NCI-H1436 treated with DMSO at 0.1 percent for 48 hours (cell line): ENCODE measurements around the gene GRB14.
"Not testable (repeated sequence)": the region's sequence is repeated elsewhere in the genome, so short reads cannot be mapped to it uniquely, and the experiment has no call there.

Experiments used
- DNase-seq: peaks from one replicate; lab custom pipeline; 2025; lab: John Stamatoyannopoulos, UW

The GRB14 gene

DNA sequence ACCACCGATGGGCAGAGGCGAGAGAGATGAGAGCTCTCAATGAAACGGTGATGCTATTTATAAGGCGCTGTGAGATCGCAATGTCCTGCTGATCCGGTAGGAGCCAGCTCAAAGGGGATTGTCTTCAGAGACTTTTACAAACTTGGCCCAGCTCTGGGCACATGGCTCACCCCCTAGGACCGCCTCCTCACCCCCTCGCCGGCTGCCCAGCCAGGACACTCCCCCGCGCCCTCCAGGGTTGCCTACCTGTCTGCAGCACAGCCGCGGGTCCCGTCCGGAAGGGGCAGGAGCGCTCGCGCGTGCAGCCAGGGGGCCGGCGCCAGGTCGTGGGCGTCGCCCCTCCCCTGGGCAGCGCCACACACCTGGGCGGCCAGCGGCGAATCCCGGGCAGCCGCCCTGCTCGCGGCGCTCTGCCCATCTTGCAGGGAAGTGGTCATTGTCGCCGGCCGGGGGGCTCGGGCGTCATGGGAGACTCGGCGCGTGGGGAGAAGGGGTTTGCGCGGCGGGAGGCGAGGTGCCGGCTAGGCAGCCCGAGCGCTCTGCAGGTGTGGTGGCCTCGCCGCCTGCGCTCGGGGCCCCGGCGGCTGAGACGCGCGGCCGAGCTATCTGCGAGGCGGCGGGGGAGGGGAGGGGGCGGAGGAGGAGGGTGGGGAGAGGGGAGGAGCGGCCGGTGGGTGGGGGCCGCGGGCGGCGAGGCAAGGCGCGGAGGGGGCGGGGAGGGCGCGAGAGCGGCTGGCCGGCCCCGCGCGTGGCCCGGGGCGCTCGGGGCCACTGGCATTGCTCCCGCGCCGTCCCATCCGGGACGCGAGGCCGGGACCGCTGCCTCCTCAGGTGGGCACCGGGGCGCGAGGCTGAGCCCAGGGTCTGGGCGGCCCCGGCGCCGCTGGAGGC is at the start of gene GRB14:
GRB14 (minus strand) TSS at position 610 of the 891 bp plus-strand sequence; CDS start at position 437, 173 bp downstream.
- DNase-seq: no peak

DNA sequence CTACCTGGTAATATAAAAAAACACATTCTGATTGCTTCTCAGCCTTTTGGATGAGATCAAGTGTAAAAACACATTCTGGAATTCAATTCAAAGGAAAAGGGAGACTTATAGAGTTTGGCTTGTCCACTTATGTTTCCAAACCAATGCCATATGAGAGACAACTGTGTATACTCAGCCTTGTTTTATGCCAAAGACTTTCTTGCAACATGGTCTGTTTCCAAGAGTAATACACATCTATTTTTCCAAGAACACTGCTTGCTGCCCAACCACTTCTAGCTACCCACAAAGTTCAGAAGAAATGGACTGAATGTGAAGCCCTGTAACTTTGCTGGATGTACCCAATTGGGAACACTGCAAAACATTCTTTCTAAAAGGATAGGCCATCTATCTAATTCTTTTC is 48.0 kb upstream of the GRB14 start:
- no peak for DNase-seq

DNA sequence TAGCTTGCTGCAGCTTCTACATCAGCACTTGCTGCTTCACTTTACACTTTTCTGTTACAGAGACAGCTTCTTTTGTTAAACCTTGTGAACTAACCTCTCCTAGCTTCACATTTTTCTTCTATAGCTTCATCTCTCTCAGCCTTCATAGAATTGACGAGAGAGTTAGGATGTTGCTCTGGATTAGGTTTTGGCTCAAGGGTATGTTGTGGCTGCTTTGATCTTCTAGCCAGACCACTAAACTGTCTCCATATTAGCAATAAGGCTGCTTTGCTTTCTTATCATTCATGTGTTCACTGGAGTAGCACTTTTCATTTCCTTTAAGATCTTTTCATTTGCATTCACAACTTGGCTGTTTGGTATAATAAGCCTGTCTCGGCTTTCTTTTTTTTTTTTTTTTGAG is 46.3 kb upstream of the GRB14 start:
- no peak for DNase-seq

DNA sequence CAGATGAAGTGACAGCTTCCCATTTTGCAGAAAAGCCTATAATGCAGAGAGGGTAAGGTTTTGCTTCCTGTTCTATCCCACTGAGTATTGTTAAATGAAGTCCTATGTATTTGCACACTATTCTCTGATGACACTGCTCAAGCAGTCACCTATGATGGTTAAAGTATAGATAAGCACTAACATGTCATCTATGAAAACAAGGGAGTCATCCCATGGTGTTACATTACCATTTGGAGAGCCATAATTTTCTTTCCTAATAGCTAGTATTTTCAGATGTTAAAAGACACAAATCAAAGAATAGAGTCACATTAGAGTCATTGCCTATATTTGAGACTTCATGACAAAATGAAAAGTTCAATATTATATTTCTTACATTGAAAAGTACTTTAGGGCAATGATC is 42.8 kb upstream of the GRB14 start:
- DNase-seq: no peak

DNA sequence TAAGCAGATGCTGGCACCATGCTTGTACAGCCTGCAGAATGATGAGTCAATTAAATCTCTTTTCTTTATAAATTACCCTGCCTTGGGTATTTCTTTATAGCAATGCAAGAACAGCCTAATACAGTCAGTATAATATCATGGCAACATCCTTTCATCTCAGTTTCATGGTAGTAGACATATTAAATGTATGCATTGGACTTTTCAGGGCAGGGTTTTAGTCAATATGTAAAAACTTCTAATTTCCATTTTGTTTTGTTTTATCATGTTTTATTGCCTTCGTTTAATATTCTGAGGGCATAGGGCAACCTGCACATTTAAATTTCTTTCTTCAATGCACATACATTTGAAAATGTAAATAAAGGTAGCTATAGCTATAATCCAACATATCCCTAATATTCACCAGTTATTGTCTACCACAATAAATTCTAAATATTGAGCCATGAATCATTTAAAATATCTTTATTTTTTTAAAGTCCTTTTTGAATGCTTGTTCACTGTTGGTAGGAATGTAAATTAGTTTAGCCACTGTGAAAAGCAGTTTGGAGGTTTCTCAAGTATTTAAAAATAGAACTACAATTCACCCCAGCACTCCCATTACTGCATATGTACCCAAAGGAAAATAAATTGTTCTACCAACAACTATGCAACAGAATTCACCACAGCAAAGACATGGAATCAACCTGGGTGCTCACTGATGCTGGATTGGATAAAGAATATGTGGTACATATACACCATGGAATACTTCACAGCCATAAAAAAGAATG is 41.8 kb upstream of the GRB14 start:
- DNase-seq: no peak

DNA sequence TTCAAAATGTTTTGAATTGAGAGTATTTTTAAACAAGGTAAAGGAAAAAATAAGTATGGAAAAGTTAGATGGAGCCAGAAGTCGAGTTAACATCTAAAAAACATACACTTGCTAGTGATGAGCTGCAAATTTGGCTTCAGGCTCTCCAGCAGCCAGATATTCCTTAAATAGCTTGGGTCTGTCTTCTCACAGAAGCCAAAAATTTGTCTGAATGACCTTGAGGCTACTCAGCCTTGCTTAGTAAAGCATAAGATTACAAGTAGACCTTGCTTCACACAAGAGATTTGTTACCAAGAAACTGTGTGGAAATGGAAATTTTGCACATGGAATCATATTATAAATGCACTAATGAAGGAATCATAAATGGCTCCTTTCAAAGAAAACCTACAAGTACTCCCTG is 40.8 kb upstream of the GRB14 start:
- no peak for DNase-seq

DNA sequence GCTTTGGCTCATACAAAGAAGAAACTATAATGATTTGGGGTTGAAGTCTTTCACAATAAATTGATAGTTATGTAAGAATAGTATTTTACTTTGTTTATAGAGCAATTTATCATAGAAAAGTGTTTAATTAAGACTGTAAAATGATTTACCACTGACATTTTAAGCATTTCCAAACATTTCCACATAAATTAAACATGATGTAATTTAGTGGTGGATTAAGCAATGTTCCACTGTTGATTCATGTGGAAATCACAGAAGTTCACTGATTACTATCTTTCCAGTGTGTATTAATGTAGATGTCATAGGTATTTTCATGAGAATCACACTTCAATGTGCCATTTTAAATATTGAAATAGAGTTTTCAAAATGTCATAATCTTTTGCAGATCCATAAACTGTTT is 40.1 kb upstream of the GRB14 start:
- DNase-seq: no peak

DNA sequence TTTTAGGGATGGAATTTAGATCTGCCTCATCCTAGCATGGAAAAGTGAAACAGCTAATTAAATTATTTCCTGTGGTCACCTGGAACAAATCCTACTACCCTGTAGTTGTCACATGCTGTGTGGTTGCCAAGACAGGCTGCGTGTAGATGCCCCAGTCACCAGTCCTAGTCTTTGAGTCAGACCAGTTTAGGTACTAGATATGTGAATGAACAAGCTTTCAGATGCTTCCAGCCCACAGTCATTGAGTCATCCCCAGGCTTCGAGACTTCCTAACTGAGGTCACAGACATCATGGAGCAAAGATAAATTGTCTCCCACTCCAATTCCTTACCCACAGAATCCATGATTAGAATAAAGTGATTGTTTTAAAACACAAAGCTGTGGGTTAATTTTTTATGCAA is 35.8 kb upstream of the GRB14 start:
- DNase-seq: no peak

DNA sequence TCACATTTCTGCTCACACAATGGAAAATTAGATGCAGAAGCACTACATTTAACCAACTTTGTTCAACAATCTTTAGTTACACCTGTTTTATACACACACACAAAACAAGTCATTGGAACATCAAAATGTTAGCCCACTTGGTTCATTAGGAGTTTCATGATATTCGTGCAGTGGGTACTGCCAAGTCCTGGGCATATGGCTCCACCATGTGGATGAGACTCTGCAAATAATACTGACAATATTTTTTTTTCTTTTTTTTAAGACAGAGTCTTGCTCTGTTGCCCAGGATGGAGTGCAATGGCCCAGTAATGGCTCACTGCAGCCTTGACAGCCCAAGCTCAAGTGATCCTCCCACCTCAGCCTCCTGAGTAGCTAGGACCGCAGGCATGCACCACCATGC is 34.5 kb upstream of the GRB14 start:
- no peak for DNase-seq

DNA sequence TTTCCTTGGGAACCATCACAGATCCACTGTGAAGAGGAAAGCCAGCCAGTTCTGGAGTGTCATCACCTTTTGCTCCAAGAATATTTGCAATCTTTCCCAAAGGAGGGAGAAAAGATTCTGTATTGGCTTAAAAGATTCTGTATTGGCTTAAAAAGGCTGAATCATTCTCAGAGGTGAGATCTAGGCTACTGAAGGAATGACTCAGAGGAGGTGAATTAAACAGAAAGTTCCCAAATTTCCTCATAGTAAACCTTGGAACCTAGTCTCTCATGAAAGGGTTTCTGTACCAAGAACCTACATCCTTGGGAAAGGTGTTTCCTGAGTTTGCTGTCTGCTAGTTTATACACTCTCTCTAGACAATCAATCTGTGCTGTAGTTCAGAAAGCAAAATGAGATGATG is 34.1 kb upstream of the GRB14 start:
- DNase-seq: no peak

DNA sequence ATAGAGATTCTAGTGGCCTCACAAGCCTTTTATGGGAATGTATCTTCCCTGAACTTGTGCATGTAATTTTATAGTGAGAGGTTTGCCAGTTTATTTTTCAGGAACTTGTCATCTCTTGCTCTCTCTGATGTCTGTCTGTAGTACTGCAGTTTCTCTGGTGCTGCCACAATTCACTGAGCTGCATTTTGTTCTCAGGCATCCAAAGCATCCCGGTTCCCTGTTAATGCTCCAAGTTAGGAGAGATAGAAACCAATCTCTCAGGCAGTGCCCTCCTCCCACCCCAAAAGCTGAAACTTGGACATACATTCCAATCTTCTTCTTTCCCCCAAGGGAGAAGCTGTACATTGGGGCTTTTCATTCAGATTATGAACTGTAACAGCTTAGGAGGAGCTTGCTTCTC is 30.1 kb upstream of the GRB14 start:
- no peak for DNase-seq

DNA sequence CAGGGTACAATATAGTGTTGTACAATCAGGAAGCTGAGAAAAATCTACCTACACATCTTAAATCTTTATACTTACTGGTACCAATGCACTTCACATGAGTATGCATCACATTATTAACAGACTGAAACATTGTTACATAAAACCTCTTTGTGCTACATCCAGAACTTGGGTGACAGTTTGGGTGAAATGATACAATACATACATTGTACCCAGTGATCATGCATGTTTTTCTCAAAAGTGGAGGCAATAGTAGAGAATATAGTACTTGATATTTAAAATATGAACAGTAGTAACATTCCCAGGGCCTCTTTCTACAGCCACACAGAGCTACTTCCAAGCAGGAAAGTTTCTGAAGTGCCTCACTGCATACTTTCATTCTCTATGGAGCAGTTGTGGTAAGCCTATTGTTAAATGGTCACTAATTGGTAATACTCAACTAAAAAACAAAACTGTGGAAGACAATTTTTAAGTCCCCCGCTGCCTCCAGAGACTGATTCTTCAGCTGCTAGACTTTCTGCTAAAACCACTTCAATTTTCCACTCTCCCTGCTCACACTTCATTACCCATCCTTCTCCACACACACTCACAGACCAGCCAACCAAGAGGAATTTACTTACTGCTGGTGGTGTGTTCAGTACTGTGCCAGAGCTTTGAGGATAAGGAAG is 22.9 kb upstream of the GRB14 start:
- DNase-seq: no peak

DNA sequence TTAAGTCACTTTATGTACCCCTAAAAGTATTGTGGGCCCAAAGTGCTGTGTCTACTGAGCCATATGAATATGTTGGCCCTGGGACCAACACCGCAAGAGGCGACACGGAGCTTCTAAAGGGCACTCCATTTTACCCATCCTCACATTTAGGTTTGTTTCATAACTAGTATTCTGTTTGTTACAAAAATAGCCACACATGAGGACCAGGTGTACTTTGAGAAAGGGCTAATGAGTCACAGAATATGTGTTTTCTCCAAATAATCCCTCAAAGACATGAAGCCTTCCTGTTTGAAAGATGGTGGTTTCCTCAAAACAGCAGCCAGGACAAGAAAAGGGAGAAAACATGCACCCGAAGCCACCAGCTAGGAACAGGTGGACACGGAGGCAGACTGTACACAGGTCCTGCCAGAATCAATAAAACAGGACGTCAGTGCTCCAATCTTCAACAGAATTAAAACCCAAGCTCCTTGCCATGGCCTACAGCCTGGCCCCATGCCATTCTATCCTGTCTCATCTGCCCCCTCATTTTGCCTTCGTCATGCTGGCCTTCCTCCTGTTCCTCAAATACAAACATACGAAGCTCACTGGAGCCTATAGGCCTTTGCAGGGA is 21.8 kb upstream of the GRB14 start:
- no peak for DNase-seq

DNA sequence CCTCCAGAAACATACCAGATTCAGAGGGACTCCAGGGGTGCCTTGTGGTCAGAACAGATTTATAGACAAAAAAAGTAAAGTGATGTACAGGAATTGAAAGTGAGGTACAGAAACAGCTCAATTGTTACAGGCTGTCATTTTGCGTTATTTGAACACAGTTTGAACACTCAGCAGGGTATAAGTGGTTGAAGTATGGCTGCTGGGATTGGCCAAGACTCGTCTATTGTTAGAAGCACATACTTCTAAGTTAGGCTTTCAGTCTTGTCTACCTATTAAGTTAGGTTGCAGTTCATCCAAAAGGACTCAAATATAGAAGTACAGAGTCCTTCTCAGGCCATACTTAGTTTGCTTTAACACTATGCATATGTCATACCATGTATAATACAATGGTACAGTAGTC is 21.0 kb upstream of the GRB14 start:
- DNase-seq: no peak

DNA sequence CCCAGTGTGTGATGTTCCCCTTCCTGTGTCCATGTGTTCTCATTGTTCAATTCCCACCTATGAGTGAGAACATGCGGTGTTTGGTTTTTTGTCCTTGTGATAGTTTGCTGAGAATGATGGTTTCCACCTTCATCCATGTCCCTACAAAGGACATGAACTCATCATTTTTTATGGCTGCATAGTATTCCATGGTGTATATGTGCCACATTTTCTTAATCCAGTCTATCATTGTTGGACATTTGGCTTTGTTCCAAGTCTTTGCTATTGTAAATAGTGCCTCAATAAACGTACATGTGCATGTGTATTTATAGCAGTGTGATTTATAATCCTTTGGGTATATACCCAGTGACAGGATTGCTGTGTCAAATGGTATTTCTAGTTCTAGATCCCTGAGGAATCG is 7.0 kb upstream of the GRB14 start:
- not testable (repeated sequence) for DNase-seq

DNA sequence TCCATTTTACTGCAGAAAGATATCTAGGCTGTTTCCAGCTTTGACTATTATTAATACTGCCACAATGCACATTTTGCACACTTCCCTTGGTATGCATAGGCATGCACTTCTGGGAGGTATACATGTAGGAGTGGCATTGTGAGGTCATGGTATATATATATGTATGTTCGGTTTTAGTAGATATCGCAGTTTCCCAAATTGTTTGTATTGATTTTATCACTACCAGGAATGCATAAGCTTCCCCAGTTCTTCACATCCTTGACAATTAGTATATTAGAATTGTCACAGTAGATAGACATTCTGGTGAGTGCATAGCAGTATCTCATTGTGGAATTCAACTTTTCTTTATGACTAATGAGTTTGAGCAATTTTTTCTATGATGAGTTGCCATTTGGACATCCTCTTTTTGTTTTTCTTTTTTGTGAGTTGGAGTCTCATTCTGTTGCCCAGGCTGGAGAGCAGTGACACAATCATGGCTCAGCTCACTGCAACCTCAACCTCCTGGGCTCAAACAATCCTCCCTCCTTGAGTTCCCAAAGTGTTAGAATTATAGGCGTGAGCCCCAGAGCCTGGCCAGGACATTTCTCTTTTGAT is 4.2 kb upstream of the GRB14 start:
- no peak for DNase-seq

DNA sequence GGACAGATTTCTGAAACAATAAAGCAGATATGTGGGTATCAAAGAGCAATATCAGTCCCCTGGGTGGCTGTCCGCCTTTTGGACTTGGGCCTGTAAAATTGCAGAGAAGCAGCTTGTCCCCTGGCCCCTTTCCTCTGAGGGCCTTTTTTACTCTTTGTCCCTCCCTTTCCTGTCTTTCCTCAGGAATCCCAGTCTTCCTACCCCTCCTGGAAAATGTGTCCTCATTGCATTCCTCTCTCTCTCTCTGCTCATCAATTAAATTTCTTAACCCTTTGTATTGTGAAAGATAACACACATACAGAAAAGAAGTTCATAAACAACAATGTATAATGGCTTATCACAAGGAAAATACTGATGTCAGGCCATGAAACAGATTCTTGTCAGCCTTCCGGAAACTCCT is 3.0 kb upstream of the GRB14 start:
- no peak for DNase-seq

DNA sequence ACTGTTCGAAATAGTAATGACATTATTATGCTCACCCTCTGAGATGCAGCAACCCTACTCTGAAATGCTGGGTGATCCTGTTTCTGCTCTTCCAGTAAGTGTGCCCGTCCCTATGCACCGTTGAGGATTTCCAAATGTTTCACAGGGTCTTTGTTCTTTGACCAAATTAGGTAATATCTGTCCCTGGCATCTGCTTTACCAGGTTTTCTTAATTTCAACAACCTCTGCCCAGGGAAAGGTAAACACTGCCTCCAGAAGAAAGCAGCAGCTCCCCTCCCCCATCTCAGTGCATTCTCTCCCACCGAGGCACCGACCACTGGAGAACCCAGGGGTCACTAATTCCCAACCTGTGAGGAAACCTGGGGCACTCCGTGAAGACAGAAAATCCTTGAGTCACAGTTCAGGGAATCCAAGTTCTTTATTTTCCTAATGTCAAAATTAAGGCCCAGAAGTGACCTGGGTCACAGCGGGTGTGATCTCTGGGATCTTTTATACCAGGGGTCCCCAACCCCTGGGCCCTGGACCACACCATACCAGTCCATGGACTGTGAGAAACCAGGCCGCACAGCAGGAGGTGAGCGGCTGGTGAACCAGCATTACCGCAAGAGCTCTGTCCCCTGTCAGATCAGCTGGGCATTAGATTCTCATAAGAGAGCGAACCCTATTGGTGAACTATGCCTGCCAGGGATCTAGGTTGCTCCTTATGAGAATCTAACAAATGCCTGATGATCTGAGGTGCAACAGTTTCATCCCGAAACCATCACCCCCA is 1.2 kb upstream of the GRB14 start:
- no peak for DNase-seq

DNA sequence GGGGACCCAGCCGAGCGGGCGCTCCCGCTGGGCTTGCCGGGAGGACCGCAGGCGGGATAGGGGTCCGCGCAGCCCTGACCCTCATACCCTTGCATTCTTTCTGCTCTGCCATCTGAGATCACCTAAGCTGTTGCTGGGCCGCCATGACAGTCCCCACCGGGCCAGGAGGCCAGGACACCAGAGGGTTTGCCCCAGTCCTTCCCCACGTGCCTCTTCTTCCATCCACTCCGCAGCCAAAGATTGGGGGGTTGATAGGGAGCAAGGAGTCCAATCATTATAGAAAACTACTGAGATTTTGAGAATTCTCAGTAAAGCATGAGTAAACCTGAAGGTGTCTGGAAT is 453 bp upstream of the GRB14 start:
- no peak for DNase-seq

DNA sequence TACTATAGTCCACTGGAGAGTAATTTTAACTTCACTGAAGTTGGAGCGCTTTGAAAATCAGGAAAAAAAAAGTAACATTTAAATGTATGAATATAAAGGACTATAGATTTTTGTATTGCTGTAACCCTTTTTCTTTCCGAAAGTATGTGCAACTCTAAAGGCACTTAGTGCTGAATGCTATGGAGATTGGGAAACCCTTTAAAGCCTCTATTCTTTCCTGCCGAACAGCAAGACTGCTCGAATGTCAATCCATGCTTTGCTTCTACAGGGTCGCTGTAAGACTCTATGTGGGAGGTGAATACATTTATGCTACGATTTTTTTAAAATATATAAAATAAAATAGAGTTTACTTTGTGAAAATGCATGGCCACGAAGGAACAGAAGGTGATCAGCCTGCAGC is 825 bp downstream of the GRB14 start:
- DNase-seq: no peak

DNA sequence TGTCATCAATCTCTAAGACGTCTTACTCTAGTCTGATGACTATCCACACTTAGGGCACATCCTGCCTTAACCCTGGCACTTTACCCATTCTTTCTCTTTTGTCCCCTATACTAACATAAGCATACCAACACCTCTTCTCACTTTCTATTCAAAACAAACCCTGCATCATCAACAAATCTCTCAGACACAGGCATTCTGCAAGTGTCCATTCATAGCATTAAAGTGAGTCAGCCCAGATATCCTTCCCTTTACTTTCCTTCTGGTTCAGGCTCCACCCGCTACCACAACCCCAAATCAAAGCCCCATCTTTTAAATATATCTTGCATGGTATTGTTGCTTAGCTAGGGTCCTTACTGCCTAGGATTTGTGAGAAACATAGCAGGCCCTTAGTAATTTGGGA is 3.8 kb downstream of the GRB14 start:
- DNase-seq: no peak
